ENCODE data around the gene ABR. TPM values are rescaled to one million over a fixed set of nuclear protein-coding genes. Genes with fewer than 3 reads are reported as not detected.
"Not testable (repeated sequence)": the region's sequence is repeated elsewhere in the genome, so short reads cannot be mapped to it uniquely, and the experiment has no call there.

Gene ABR
- total RNA-seq, 1 experiment from 2014 or later: 85.2 TPM

DNA sequence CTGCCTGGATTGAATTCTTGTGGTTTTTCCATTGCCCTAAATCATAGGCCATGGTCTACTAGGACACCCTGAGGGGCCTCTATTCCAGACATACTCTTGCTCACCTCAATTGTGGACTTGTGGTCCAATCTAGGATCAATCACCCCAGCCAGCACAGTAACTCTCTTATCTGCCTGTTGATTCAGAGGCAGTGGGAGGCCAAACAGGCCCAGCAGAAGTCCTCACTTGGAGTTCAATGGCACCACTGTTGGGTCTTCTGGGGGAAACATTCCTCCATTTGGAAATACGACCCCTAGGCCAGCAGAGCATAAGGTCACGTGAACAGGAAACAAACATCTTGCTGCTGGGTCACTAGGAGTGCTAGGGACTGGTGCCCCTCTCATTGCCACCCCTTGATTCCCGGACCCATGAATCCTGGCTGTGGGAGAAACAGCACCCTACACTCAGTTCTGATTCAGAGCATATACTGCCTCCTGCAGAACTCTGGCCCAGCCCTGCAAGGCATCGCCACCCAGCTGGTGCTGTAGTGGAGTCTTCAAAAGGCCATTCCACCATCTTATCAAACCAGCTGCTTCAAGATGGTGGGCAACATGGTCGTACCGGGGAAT lies 193.4 kb downstream of the ABR start:
- DNase-seq (ENCODE audit: low spot score): no peak

DNA sequence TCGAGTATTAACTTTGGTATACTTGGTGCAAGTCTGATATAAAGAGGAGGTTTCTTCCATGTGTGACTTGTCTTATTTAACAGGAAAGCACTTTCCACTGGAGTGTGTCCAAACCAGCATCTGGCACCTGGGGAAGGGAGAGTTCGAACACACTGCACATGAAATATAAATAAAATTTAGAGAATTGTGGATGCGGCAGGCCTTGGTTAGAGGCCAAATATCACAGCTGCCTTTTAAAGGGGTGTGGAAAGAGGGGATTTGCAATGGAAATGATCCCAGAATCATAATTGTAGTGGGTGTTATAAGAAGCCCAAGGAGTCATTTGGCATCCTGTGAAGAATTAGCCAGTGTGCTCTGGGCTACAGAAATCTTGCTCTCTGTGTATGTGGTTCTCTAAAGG lies 195.9 kb downstream of the ABR start:
- no peak for DNase-seq (ENCODE audit: low spot score)

DNA sequence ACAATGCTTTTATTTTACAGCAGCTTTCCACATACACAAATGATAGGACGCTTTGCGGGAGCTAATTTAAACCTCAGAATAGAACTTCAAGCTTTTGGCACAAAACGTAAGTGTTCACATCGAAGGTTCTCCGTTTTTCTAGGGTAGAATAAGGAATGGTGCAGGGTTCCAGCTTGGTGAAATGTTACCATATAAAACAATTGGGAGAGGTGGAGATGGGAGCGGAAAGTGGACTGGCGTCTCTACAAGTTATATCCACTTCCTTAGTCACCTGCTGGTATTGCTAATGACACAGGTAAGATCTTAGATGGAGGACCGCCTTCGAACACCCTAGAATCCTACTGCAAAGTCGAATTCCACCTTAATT lies 198.5 kb downstream of the ABR start:
- no peak for DNase-seq (ENCODE audit: low spot score)

DNA sequence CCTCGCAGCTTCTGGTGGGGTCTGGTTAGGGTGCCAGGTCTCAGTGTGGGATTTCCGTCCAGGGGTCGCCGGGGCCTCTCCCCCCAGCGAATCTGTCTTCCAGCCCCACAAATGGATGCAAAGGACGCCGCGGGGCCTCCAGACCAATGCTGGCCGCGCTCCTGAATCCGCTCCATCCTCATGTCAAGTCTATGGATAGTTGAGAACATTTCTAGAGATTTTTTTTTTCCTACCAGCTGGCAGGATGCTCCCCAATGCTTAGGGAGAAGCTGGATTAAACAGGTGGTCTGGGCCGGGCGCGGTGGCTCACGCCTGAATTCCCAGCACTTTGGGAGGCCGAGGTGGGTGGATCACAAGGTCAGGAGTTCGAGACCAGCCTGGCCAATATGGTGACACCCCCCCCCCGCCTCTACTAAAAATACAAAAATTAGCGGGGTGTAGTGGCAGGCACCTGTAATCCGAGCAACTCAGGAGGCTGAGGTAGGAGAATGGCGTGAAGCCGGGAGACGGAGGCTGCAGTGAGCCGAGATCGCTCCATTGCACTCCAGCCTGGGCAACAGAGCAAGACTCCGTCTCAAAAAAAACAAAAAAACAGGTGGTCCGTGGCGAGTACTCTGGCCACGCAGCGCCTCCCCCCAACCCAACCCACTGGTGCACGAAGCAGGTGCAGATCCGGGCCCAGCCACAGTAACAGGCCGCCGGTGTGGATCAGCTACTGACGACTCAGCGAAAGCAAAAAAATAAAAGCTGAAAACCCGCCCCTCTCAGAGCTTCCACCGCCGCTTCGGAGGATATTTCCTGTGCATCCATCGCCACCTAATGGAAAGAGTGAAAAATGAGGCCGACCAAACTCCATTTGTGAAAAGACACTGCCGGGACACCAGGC lies 199.1 kb downstream of the ABR start:
- peak; percentile 86 for DNase-seq (ENCODE audit: low spot score)

DNA sequence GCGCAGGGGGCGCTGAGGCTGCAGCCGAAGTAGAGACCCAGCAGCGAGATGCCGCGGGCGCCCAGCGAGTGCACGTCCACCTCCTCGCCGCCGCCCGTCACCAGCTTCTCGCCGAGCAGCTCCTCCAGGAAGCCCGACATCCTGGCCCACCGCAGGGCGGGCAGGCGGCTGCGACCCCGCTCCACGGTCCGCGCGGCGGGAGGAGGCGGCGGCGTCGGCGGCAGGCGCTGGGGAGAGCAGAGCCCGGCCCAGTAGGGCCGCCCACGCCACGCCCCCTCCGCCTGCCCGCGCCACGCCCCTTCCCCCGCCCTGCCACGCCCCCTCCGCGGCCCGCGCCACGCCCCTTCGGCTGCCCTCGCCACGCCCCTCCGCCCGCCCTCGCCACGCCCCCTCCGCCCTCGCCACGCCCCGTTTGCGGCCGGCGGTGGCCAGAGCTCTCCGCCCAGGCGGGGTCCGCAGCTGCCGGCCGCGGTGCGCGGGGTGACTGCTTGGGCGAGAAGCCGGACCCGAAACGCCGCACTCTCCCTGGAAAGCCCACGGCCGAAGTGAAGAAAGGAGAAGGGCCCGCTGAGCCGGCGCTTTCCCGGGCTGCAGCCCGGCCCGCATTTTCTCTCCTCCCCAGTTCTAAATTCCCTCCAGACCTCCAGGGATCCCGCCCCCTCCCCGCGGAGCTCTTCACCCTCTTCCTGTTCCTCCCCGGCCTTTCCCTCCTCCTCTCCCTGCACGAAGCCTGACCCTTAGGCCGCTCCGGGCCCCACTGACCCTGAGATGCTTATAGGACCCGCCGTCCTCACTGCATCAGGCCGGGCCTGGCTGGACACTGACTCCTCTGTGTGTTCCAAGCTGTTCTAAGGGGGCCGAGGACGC lies 200.0 kb downstream of the ABR start, which contains the start of gene NXN:
TSS of gene NXN (minus strand) at position 238 of the 867 bp plus-strand sequence.
- DNase-seq (ENCODE audit: low spot score): peak; percentile 62

DNA sequence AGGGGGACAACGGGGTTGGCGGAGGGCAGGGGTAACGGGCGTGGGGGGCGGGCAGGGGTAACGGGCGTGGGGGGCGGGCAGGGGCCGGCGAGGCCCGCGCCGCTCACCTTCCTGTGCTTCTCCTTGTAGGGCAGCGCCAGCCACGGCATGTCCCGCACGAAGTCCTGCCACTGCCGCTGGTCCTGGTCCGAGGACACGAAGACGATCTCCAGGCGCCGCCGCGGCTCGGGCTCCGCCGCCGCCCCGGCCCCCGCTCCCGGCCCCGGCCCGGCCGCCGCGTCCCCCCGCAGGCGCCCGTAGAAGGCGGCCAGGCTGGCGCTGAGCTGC lies 200.6 kb downstream of the ABR start:
- no peak for DNase-seq (ENCODE audit: low spot score)

DNA sequence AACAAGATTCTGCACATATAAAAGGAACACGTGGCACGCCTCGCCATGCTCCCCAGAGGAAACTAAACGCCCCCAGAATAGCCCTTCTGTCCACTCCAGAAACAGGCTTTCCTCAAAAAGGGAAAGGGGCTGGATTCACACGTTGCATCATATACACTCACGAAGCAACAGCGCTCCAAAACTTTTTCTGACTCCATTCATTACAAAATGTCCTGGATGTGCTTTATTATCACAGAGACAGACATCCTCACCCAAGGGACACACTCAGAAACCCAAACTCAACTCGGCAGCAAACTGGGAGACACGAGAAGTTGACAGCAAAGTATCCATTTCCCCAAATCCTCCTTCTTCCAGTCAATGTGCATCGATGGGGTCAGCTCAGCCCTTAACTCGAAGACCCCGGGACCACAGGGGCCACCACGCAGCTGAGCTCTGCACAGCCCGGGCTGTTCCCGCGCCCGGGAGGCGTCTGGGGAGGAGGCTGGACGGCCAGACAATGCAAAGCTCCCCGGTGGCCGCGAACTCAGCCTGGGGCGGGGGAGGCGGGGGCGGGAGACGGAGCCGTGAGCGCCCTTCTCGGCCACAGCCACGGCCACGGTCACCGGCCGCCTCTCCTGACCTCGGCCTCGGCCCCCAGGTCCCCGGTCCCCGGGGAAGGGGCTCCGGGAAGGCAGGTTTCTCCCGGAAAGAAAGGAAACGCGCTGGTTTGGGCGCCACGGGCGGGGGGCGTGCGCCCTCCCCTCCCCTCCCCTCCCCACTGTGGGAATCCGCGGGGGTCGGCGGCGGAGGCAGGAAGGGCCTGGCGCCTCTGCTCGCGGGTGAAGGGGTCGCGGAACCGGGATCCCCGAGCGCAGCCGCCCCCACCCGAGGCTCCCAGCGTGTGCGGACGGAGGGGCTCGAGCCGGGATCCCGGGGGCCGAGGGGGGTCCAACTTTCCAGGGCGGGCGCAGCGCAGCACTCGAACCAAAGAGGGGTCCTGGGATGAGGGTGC lies 201.4 kb downstream of the ABR start:
- peak; percentile 44 for DNase-seq (ENCODE audit: low spot score)

DNA sequence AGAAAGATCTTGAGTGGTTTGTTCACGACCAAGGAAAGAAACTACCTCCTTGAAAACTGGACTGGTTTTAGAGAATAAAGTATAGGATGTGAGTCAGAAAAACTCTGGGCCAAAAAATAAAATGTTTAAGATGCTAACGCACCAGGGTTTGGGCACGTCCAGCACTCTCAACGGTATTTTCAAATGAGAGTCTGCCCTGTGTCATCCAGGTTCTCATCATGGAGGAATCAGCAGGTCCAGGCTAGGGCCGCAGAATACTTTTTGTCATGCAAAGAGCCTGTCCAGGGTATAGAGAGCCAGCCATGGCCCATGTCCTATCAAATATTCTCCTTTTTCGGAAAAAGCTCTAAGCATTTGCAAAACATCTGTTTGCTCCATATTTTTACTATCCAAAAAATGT lies 202.6 kb downstream of the ABR start:
- DNase-seq (ENCODE audit: low spot score): no peak

DNA sequence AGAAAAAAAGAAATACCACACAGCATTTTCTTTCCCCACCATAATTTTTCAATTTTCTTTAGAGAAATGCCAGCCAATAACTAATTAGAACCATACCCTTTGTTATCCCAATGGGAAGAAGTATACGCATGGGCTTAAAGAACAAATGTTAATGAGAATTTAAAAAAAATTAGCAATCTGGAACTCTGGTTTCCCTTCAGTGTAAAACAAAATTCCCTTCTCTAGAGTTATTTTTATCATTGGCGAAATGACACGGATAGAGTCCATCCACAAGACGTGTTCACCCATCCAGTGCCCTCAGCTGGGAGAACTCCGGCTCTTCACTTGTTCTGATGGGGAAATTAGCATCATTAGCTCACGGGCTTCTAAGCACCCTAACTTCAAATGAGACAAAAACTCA lies 203.5 kb downstream of the ABR start:
- no peak for DNase-seq (ENCODE audit: low spot score)

DNA sequence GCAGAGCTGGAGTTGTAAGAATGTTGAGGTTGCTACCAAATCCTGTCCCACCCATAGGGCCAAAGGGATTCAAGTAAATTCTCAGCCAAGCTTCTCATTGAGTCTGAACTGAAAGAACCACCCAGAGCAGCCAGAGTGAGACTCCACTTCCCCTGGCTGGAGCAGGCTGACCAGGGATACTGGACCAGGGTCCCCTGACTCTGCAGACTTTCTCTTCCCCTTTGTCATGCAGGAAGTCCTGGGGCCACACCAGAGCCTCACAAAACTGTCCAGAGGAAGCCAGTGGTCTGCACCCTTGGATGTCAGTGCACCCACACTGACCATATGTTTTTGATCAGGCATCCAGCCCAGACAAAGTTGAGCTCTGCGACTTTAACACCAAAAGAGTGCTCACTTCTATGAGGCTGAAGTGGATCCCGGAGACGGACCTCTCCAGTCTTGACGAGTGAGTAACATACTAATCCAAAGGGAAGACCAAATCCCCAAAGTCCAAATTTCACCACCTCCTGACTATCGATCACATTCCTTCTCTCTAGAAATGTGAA lies 204.3 kb downstream of the ABR start:
- DNase-seq (ENCODE audit: low spot score): peak; percentile 50

DNA sequence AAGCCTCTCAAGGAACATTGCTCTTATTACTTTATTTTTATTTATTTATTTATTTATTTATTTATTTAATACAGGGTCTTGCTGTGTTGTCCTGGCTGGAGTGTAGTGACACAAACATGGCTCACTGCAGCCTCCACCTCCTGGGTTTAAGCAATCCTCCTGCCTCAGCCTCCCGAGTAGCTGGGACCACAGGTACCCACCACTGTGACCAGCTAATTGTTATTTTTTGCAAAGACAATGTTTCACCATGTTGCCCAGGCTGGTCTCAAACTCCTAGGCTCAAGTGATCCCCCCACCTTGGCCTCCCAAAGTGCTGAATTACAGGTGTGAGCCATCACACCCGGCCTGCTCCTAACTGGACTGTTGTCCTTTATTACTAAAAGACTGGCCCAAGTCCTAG lies 205.0 kb downstream of the ABR start:
- not testable (repeated sequence) for DNase-seq (ENCODE audit: low spot score)

DNA sequence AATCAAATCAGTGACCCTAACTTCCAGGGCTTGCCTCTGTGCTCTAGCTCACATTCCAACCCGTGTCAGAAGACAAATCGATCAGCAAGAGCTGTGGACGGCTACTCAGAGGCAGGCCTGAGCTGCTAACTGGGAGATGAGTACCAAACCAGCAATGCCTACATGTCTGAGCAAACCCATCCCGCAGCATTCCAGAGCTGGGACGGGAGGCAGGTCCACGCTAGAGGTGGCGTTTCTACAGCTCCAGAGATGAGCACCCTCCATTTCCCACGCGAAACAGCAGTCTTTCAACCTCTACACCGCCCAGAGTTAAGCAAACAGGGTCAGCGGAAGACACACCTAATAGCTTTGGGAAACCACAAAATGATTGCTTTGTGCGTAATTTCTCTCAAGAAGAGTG lies 206.7 kb downstream of the ABR start:
- peak; percentile 77 for DNase-seq (ENCODE audit: low spot score)

DNA sequence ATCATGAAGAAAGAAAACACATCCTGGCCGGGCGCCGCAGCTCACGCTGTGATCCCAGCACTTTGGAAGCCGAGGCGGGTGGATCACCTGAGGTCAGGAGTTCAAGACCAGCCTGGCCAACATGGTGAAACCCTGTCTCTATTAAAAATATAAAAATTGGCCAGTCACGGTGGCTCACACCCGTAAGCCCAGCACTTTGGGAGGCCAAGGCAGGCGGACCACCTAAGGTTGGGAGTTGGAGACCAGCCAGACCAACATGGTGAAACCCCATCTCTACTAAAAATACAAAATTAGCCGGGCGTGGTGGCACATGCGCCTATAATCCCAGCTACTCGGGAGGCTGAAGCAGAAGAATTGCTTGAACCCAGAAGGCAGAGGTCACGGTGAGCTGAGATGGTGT lies 207.9 kb downstream of the ABR start:
- DNase-seq (ENCODE audit: low spot score): not testable (repeated sequence)

DNA sequence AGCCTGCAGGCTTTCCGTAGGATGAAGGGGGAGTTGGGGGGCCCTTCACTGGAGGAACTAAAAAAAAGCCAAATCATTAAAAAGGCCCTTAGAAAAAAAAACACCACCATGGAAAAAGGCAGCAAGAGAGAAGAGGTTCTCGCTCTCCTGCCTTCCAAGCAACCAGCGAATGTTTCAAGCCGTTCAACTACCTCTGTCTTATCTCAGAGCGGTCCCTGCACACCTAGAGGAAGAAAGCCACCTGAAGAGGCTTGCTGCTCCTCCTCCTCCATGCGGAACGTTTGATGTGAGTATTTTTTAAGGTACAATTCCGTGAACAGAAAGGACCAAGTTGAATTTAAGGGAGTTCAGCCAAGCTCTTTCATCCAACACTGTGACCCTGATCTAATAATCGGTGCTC lies 209.4 kb downstream of the ABR start:
- no peak for DNase-seq (ENCODE audit: low spot score)

DNA sequence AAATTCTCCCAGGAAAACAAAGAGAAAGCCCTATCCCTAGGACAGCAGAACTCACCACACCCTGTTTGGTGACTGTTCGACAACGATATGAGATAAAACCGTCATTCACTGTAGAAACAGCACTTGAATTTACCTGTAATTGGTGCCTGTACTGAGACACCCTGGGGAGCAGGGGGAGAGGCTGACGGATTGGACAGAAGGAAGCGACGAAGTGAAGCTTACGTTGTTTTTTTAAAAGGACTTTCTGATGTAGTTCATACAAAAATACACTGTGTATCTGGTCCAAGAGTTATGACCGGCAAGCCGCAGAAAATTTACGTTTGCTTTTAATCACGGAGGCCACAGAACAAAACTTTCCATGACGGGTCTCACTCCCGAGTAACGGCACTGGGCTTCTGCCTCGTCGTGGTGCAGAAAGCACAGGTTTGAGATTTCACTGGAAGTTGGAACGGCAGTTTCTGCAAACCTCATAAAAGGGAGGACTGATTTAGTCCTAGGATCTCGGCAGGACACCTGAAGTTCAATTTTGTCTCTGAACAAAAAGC lies 209.9 kb downstream of the ABR start:
- DNase-seq (ENCODE audit: low spot score): no peak

DNA sequence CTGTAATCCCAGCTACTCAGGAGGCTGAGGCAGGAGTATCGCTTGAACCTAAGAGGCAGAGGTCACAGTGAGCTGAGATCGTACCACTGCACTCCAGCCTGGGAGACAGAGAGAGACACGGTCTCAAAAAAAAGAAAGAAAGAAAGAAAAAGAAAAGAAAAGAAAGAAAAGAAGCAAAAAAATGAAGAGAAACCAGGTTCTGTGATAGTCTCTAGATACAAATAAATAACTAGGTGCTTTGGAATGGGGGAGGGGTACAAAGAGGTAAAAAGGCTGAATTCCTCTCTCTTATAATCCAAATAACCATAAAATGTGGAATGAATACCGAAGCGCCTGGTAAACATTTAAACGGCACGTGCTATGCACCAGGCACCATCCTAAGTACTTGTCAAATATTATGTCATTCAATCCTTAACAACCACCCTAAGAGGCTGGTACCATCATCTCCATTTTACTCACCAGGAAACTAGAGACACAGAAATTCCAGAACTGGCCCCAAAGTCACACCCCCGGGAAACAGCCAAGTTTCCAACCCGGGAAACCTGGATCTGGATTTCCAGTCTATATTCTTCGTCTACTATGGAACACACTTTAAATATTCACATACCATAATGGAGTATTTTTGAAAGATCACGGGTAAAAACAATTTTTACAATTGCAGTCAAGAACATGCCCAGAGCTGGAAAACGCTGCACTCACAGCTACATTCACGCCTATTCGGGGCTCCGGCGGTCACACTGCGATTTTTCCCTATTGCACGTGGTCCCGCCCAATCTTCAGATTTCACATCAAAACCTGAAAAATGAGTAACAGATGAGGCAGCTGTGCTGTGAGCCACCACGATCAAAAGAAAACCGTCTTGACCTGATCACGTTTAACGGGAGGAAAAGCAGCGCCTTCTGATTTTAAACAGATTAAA lies 210.7 kb downstream of the ABR start:
- DNase-seq (ENCODE audit: low spot score): no peak

DNA sequence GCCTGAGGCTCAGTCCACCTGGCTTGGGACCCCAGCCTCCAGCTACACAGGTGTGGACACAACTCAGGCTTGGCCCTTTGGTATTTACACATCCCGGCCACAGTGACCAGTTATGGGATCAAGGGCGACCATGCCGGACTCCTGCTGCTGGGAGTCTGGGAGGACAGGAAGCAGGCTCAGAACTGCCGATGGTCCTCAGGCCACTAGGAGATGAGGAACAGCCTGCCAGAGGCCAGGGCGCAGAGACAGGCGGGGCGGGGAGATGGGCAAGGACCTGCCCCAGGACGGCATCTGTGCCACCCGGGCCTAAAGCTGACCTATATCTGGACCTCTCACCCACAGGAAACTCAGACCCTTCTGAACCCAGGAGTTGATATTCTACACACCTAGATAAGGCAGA lies 212.7 kb downstream of the ABR start:
- DNase-seq (ENCODE audit: low spot score): no peak

DNA sequence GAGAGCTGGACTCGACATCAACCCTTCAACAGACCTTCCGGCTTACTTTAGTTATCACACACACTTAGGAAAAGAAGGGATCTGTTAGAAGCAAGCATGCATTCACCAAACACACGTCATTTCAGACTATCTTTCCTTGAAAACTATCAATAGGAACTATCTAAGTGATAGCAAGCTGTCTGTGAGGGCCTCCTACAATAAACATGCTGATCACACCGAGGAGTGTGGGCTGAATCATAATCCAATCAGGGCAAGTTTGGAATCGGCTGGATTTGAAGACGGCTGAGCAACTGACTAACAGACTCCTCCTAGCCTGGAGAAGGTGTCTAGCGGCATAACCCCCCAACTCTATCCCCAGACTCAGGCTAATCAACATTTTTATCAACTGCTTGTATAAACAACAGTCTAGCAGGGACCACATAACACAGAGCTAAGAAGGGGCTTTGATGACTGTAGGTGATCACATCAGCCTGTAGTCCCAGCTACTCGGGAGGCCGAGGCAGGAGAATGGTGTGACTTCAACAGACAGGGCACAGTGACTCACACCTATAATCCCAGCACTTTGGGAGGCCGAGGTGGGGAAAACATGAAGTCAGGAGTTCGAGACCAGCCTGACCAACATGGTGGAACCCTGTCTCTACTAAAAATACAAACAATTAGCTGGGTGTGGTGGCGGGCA lies 214.3 kb downstream of the ABR start:
- no peak for DNase-seq (ENCODE audit: low spot score)

DNA sequence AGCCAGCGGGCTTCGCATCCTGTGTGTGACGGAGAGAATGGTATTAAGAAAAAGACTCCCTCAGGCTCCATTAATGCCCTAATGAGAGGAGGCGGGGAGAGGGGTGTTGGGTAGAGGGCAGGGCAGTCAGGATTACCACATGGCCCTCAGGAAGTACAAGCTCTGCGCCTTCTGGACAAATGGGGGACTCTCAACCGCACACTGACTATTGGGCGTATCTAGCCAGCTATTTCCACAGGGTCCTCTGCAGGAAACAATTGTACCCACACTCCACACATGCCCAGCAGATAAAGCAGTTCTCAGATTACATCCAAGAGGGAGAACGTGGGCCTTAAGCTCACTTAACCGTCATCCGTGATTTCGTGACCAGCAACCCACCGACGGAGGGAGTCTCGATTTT lies 214.9 kb downstream of the ABR start:
- no peak for DNase-seq (ENCODE audit: low spot score)
